HepG2 (cell line): ENCODE results near the gene GRK4. TPM values are rescaled to one million over a fixed set of nuclear protein-coding genes. Genes with fewer than 3 reads are reported as not detected.

ENCODE experiments used
- ATAC-seq: fragments of 200-7000 bp; cut with Tn5 transposase; 3 replicates; pipeline ENCODE4 v1.9.1; 2020; ENCODE audit warnings: mild to moderate bottlenecking, moderate library complexity
- BruUV-seq: library from RNA; stranded (reverse); fragments of 400-500 nt; replicated peaks from 2 replicates; lab custom pipeline; 2021; lab: Mats Ljungman, UMichigan
- CTCF ChIA-PET: fragments of 300-600 bp; formaldehyde crosslinking; extraction: SDS; loops from one replicate; lab custom pipeline; 2021; ENCODE audit warnings: low total read pairs, inconsistent platforms, low intra/inter-chr PET ratio; lab: Yijun Ruan, JAX
- POLR2A ChIA-PET: fragments of 350-600 bp; sonication (Branson Sonifier 250); formaldehyde crosslinking; loops from one replicate; lab custom pipeline; 2020; ENCODE audit warnings: antibody characterized with exemption, inconsistent platforms; lab: Yijun Ruan, JAX
- DNase-seq: peaks from one replicate; pipeline ENCODE4 v3.0.0-alpha.2; 2015; ENCODE audit warnings: low spot score
- FAIRE-seq: peaks from 3 replicates; lab custom pipeline; 2011; peaks lifted over from hg19 to GRCh38; lab: Jason Lieb, UNC
- H2AFZ ChIP-seq: one replicate; pipeline ENCODE4 v1.6.1; 2011; ENCODE audit warnings: low read length, inconsistent platforms
- H3K27ac ChIP-seq: fragments of 300-600 bp; 3 replicates; pipeline ENCODE4 v1.8.0; 2011; ENCODE audit warnings: mixed run types, mild to moderate bottlenecking, mixed read lengths, low read length, inconsistent platforms; ENCODE audit not compliant: insufficient read depth; ENCODE audit errors: extremely low read length
- H3K27me3 ChIP-seq, 2 experiments: fragments of 200-600 bp in 1 of 2; 2 replicates in 1 of 2; 3 replicates in 1 of 2; pipeline versions ENCODE4 v1.6.0 to v1.8.0; 2011; ENCODE audit warnings: low read length in 2 of 2, mild to moderate bottlenecking in 2 of 2, moderate library complexity in 2 of 2, inconsistent platforms in 1 of 2; ENCODE audit not compliant: insufficient read depth in 2 of 2, control insufficient read depth in 1 of 2
- H3K36me3 ChIP-seq, 2 experiments: fragments of 200-600 bp in 1 of 2; replicated peaks in 1 of 2; 2 replicates in 1 of 2; 3 replicates in 1 of 2; pipeline versions ENCODE4 v1.5.1 to v1.8.0; 2011; ENCODE audit warnings: low read length in 2 of 2, inconsistent platforms in 1 of 2; ENCODE audit not compliant: insufficient read depth in 2 of 2, control insufficient read depth in 1 of 2
- H3K4me1 ChIP-seq: 2 replicates; pipeline ENCODE4 v1.5.1; 2012; ENCODE audit warnings: low read length, inconsistent platforms; ENCODE audit not compliant: insufficient read depth
- H3K4me2 ChIP-seq: 2 replicates; pipeline ENCODE4 v1.6.0; 2011; ENCODE audit warnings: low read depth, low read length, inconsistent platforms
- H3K4me3 ChIP-seq, 3 experiments: fragments of 200-600 bp in 1 of 3; sonication (generic), shearing (Covaris generic) in 1 of 3; replicated peaks in 1 of 3; 2 replicates each; pipeline ENCODE4 v1.5.1; 2011 to 2016; ENCODE audit warnings: low read length in 3 of 3, inconsistent platforms in 2 of 3, low read depth in 2 of 3, mild to moderate bottlenecking in 2 of 3, control low read depth in 1 of 3, mixed read lengths in 1 of 3; ENCODE audit not compliant: insufficient read depth in 1 of 3
- H3K79me2 ChIP-seq: one replicate; pipeline ENCODE4 v1.6.1; 2011; ENCODE audit warnings: low read length, inconsistent platforms; ENCODE audit not compliant: insufficient read depth
- H3K9ac ChIP-seq: 2 replicates; pipeline ENCODE4 v1.6.0; 2011; ENCODE audit warnings: mild to moderate bottlenecking, low read depth, low read length, inconsistent platforms; ENCODE audit not compliant: insufficient read depth
- H3K9me3 ChIP-seq: 2 replicates; pipeline ENCODE4 v1.5.1; 2012; ENCODE audit warnings: mild to moderate bottlenecking, low read length
- H4K20me1 ChIP-seq: 2 replicates; pipeline ENCODE4 v1.6.0; 2011; ENCODE audit warnings: inconsistent platforms, mild to moderate bottlenecking, low read length, moderate library complexity; ENCODE audit not compliant: insufficient read depth
- PAXIP1 ChIP-seq: sonication (generic); formaldehyde crosslinking; conservative IDR thresholded peaks from 2 replicates; pipeline ENCODE4 v1.4.0; 2020; ENCODE audit warnings: mild to moderate bottlenecking, missing genetic modification reagents, moderate library complexity
- SNAPC5 ChIP-seq: sonication (generic); formaldehyde crosslinking; IDR thresholded peaks from 2 replicates; pipeline ENCODE4 v1.8.1; 2023; ENCODE audit warnings: mild to moderate bottlenecking, missing genetic modification reagents, borderline replicate concordance
- TBX2 ChIP-seq: sonication (generic); formaldehyde crosslinking; IDR thresholded peaks from 2 replicates; pipeline ENCODE4 v1.5.0; 2020; ENCODE audit warnings: missing genetic modification reagents, mild to moderate bottlenecking, borderline replicate concordance
- THAP7 ChIP-seq: sonication (generic); formaldehyde crosslinking; IDR thresholded peaks from 2 replicates; pipeline ENCODE4 v1.8.1; 2023; ENCODE audit warnings: mild to moderate bottlenecking, missing genetic modification reagents
- ZNF501 ChIP-seq: sonication (generic); formaldehyde crosslinking; IDR thresholded peaks from 2 replicates; pipeline ENCODE4 v1.5.1; 2020; ENCODE audit warnings: mild to moderate bottlenecking, moderate library complexity, missing genetic modification reagents
- WGBS: methylation state at CpG from one replicate; pipeline ENCODE4 v1.1.6; 2017; ENCODE audit warnings: low lambda C conversion rate; 5-methylcytosine and 5-hydroxymethylcytosine counted together
- in situ Hi-C: cut with HindIII; loops from 2 replicates; pipeline ENCODE4 v1.10.0; 2017; ENCODE audit warnings: low pct_unique_long_range_greater_than_20kb; ENCODE audit not compliant: extremely low pct_ligation_motif_present
- intact Hi-C: fragments of 100-400 bp; cut with micrococcal nuclease; formaldehyde crosslinking; loops from one replicate; pipeline ENCODE4 v1.10.0; 2022; ENCODE audit not compliant: unreplicated experiment
- polyA plus RNA-seq, 8 experiments: library from polyadenylated mRNA; depleted of rRNA in 3 of 8; stranded (reverse) in 7 of 8; unstranded in 1 of 8; fragments of >200 nt; fragmentation: Illumina TruSeq in 4 of 8; extraction: Trizol in 4 of 8; gene quantifications; 2 replicates each; pipeline versions ENCODE4 v1.2.1 to v1.2.3, GENCODE V29; 2011 to 2016; ENCODE audit warnings: low read depth in 4 of 8, missing spikeins in 1 of 8, mixed read lengths in 1 of 8; ENCODE audit not compliant: insufficient read depth in 1 of 8
- total RNA-seq, 5 experiments: library from RNA; depleted of rRNA; stranded (reverse); fragments of >200 nt; fragmentation: Illumina TruSeq; extraction: Trizol; gene quantifications; 2 replicates each; pipeline ENCODE4 v1.2.3, GENCODE V29; 2016; ENCODE audit warnings: low read depth in 1 of 5

Gene GRK4
- total and polyA plus RNA-seq, 2 of the 13 experiments (the other 11 are each of a cell fraction or from before 2014, with no cell fraction given), result 1.8 to 2.0 TPM

- Histone ChIP-seq H3K9me3 (no peaks in the 10 kb centered on the region), H3K27ac (no peak overlapping the region), H3K9ac (peak overlapping the region; percentile 33; the same call in 1 of the 2 replicates), H3K27me3 (peaks cover 3 to 22% of the 10 kb centered on the region in 2 experiments; a peak in 3 of 5 replicates), H3K4me2 (peak overlapping the region; percentile 84), H4K20me1 (no peaks in the 10 kb centered on the region), H3K4me1 (peaks cover 56% of the 10 kb centered on the region), H3K4me3 (peak overlapping the region; percentile 48 to 70 (median 49)), H3K79me2 (no peaks in the 10 kb centered on the region), H2AFZ (no peak overlapping the region), H3K36me3 (no peaks in the 10 kb centered on the region)
- no TSS peak for BruUV-seq
- FAIRE-seq, result no peak
- DNase-seq, result no peak
- in situ Hi-C loops, result no loop called here
- no peak for TF ChIP-seq SNAPC5 (CRISPR knock-in tag)
- TF ChIP-seq THAP7 (CRISPR knock-in tag), result 0 out of 2 replicates have a peak, but pooled peaks have one; percentile 54
- TF ChIP-seq ZNF501 (CRISPR knock-in tag), result 0 out of 2 replicates have a peak, but pooled peaks have one; percentile 1
- TF ChIP-seq TBX2, result no peak
- no peak for TF ChIP-seq PAXIP1 (CRISPR knock-in tag)
- no peak for ATAC-seq
- intact Hi-C loops, result no loop called here
- 11% methylated on average over 9 of the region's 10 CpGs for WGBS
- ChIA-PET CTCF (no interaction called here), POLR2A (interaction anchor here (1.1 kb wide), 1 partner anchor 32 kb away, joined by 4 read pairs; no protein-coding TSS in a partner anchor)
Observed at GRCh38 chr4:3042226-3042625, 78.9 kb downstream of the GRK4 start.
